ENCODE data around the gene MYL4. TPM values are rescaled to one million over a fixed set of nuclear protein-coding genes. Genes with fewer than 3 reads are reported as not detected.

The MYL4 gene
- total RNA-seq, 1 experiment from 2014 or later = 0.49 TPM

DNA sequence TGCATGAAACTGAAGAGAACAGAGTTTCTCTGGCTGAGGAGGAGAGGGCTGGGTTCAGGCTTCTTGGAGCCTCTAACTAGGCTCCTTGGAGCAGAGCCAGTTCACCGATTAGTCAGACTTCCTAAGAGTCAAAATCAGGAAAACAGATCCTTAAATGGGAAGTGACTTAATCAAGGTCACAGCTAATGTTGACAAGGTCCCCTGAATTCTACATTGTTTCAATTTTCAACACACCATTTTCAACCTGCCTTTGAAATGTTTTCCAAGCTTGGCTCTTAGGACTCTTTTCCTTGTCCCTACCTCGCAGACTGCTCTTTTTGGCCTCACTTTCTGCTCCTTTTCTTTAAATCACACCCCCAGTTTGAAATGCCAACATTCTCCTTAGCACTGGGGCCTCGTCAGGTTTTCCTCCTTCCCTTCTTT lies 16.3 kb downstream of the MYL4 start:
- DNase-seq (ENCODE audit: low read depth, low spot score) (no peak), ATAC-seq (no peak)
- Histone ChIP-seq H3K4me1 (ENCODE audit: control insufficient read depth, insufficient read depth, low read length) (peaks cover 10% of the 10 kb centered on the region), H3K9me3 (ENCODE audit: control insufficient read depth, insufficient read depth, low read depth, low read length) (no peaks in the 10 kb centered on the region), H3K4me3 (ENCODE audit: low read depth in 2 of 2, low read length in 2 of 2) (no peak overlapping the region), H3K27me3 (ENCODE audit: control insufficient read depth, insufficient read depth, low read length) (no peaks in the 10 kb centered on the region), H3K36me3 (ENCODE audit: control insufficient read depth, insufficient read depth, low read length) (no peaks in the 10 kb centered on the region), H3K27ac (ENCODE audit: low read length) (peak overlapping the region; percentile 15; the same call in 1 of the 2 replicates)
- ChIA-PET POLR2A (no interaction called here), CTCF (no interaction called here)
- intact Hi-C loops (cut with micrococcal nuclease; ENCODE audit: unreplicated experiment) = no loop called here
- TF ChIP-seq SIN3A (IDR thresholded peaks at IDR 0.05; ENCODE audit: borderline replicate concordance, insufficient read depth, low read depth, low read length) = no peak
- no peak for TF ChIP-seq POLR2AphosphoS5 (IDR thresholded peaks at IDR 0.05; ENCODE audit: low read depth, low read length)
- TF ChIP-seq, protein P1, sequence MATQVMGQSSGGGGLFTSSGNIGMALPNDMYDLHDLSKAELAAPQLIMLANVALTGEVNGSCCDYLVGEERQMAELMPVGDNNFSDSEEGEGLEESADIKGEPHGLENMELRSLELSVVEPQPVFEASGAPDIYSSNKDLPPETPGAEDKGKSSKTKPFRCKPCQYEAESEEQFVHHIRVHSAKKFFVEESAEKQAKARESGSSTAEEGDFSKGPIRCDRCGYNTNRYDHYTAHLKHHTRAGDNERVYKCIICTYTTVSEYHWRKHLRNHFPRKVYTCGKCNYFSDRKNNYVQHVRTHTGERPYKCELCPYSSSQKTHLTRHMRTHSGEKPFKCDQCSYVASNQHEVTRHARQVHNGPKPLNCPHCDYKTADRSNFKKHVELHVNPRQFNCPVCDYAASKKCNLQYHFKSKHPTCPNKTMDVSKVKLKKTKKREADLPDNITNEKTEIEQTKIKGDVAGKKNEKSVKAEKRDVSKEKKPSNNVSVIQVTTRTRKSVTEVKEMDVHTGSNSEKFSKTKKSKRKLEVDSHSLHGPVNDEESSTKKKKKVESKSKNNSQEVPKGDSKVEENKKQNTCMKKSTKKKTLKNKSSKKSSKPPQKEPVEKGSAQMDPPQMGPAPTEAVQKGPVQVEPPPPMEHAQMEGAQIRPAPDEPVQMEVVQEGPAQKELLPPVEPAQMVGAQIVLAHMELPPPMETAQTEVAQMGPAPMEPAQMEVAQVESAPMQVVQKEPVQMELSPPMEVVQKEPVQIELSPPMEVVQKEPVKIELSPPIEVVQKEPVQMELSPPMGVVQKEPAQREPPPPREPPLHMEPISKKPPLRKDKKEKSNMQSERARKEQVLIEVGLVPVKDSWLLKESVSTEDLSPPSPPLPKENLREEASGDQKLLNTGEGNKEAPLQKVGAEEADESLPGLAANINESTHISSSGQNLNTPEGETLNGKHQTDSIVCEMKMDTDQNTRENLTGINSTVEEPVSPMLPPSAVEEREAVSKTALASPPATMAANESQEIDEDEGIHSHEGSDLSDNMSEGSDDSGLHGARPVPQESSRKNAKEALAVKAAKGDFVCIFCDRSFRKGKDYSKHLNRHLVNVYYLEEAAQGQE (IDR thresholded peaks at IDR 0.05; ENCODE audit: insufficient read depth in 1 of 2, low read depth in 2 of 2, low read length in 1 of 2) = no peak
- no peak for TF ChIP-seq TCF7L2 (IDR thresholded peaks at IDR 0.05; ENCODE audit: low read depth, low read length)
- in situ Hi-C loops (cut with HindIII; ENCODE audit: low pct_unique_long_range_greater_than_20kb, low sequenced_read_pairs) = no loop called here
- no TSS peak for BruUV-seq (replicated peaks)

- Histone ChIP-seq H3K4me1 (ENCODE audit: control insufficient read depth, insufficient read depth, low read length) (peaks cover 10% of the 10 kb centered on the region), H3K4me3 (ENCODE audit: low read depth in 2 of 2, low read length in 2 of 2) (no peak overlapping the region), H3K27me3 (ENCODE audit: control insufficient read depth, insufficient read depth, low read length) (no peaks in the 10 kb centered on the region), H3K27ac (ENCODE audit: low read length) (no peak overlapping the region), H3K9me3 (ENCODE audit: control insufficient read depth, insufficient read depth, low read depth, low read length) (no peaks in the 10 kb centered on the region), H3K36me3 (ENCODE audit: control insufficient read depth, insufficient read depth, low read length) (no peaks in the 10 kb centered on the region)
- no peak for DNase-seq (ENCODE audit: low read depth, low spot score)
- ChIA-PET CTCF (no interaction called here), POLR2A (no interaction called here)
- intact Hi-C loops (cut with micrococcal nuclease; ENCODE audit: unreplicated experiment) = no loop called here
- in situ Hi-C loops (cut with HindIII; ENCODE audit: low pct_unique_long_range_greater_than_20kb, low sequenced_read_pairs) = no loop called here
- no peak for ATAC-seq
- BruUV-seq (replicated peaks) = no TSS peak
- TF ChIP-seq POLR2AphosphoS5 (IDR thresholded peaks at IDR 0.05; ENCODE audit: low read depth, low read length) = no peak
- TF ChIP-seq, protein P2, sequence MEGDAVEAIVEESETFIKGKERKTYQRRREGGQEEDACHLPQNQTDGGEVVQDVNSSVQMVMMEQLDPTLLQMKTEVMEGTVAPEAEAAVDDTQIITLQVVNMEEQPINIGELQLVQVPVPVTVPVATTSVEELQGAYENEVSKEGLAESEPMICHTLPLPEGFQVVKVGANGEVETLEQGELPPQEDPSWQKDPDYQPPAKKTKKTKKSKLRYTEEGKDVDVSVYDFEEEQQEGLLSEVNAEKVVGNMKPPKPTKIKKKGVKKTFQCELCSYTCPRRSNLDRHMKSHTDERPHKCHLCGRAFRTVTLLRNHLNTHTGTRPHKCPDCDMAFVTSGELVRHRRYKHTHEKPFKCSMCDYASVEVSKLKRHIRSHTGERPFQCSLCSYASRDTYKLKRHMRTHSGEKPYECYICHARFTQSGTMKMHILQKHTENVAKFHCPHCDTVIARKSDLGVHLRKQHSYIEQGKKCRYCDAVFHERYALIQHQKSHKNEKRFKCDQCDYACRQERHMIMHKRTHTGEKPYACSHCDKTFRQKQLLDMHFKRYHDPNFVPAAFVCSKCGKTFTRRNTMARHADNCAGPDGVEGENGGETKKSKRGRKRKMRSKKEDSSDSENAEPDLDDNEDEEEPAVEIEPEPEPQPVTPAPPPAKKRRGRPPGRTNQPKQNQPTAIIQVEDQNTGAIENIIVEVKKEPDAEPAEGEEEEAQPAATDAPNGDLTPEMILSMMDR (IDR thresholded peaks at IDR 0.05) = no peak
- TF ChIP-seq, protein P1 (IDR thresholded peaks at IDR 0.05; ENCODE audit: insufficient read depth in 1 of 2, low read depth in 2 of 2, low read length in 1 of 2) = no peak
- no peak for TF ChIP-seq TCF7L2 (IDR thresholded peaks at IDR 0.05; ENCODE audit: low read depth, low read length)
- TF ChIP-seq SIN3A (IDR thresholded peaks at IDR 0.05; ENCODE audit: borderline replicate concordance, insufficient read depth, low read depth, low read length) = no peak
Observed at GRCh38 chr17:47225911-47226688, 17.0 kb downstream of the MYL4 start.
